ENCODE data around the gene MKLN1. TPM values are rescaled to one million over a fixed set of nuclear protein-coding genes. Genes with fewer than 3 reads are reported as not detected.

The MKLN1 gene
- polyA plus RNA-seq, 1 experiment = 25.6 TPM

GRCh38 chr7:131294553-131294952 is 33.1 kb upstream of the MKLN1 start:
- no peaks in the 10 kb centered on the region for H3K36me3 ChIP-seq (ENCODE audit: control insufficient read depth, insufficient read depth, low read length)
- no peak for TF ChIP-seq CTCF (IDR thresholded peaks at IDR 0.05; ENCODE audit: insufficient read depth, low read depth, low read length)
- DNase-seq (ENCODE audit: low read depth) = no peak
- CTCF ChIA-PET = no interaction called here
- no peak overlapping the region for H3K4me3 ChIP-seq (ENCODE audit: low read depth, low read length)
- no peaks in the 10 kb centered on the region for H3K27me3 ChIP-seq (ENCODE audit: control insufficient read depth, insufficient read depth, low read length)
- POLR2A ChIA-PET = no interaction called here

GRCh38 chr7:131298608-131298992 is 29.1 kb upstream of the MKLN1 start:
- CTCF ChIA-PET = interaction anchor here (0.6 kb wide), 1 partner anchor 505 kb away, joined by 3 read pairs; no protein-coding TSS in a partner anchor
- no peak for TF ChIP-seq CTCF (IDR thresholded peaks at IDR 0.05; ENCODE audit: insufficient read depth, low read depth, low read length)
- DNase-seq (ENCODE audit: low read depth) = no peak
- Histone ChIP-seq H3K4me3 (ENCODE audit: low read depth, low read length) (no peak overlapping the region), H3K27me3 (ENCODE audit: control insufficient read depth, insufficient read depth, low read length) (no peaks in the 10 kb centered on the region), H3K36me3 (ENCODE audit: control insufficient read depth, insufficient read depth, low read length) (no peaks in the 10 kb centered on the region)
- POLR2A ChIA-PET = no interaction called here

GRCh38 chr7:131299074-131299473 is 28.6 kb upstream of the MKLN1 start:
- no peak for DNase-seq (ENCODE audit: low read depth)
- H3K36me3 ChIP-seq (ENCODE audit: control insufficient read depth, insufficient read depth, low read length) = no peaks in the 10 kb centered on the region
- TF ChIP-seq CTCF (IDR thresholded peaks at IDR 0.05; ENCODE audit: insufficient read depth, low read depth, low read length) = no peak
- no peak overlapping the region for H3K4me3 ChIP-seq (ENCODE audit: low read depth, low read length)
- H3K27me3 ChIP-seq (ENCODE audit: control insufficient read depth, insufficient read depth, low read length) = no peaks in the 10 kb centered on the region
- CTCF ChIA-PET = no interaction called here
- POLR2A ChIA-PET = interaction anchor here (0.6 kb wide), 1 partner anchor 67 kb away, joined by 3 read pairs; no protein-coding TSS in a partner anchor

DNA sequence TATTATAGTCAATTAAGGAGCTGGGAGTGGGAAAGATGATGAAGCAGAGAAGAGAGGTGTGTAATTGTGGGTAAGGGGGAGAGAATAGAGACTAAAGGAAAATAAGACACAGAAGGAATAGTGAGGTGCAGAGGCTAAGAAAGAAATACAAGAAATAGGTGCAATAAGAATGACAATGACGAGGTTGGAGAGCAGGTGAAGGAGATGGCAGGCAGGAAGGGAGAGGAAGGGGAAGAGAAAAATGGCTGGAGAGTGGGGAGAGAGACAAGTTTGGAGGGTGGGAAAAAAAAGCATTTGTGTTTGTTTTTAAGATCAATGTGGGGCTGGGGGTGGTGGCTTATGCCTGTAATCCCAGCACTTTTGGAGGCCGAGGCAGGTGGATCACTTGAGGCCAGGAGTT is 27.6 kb upstream of the MKLN1 start:
- POLR2A ChIA-PET = no interaction called here
- DNase-seq (ENCODE audit: low read depth) = no peak
- Histone ChIP-seq H3K4me3 (ENCODE audit: low read depth, low read length) (no peak overlapping the region), H3K27me3 (ENCODE audit: control insufficient read depth, insufficient read depth, low read length) (no peaks in the 10 kb centered on the region), H3K36me3 (ENCODE audit: control insufficient read depth, insufficient read depth, low read length) (no peaks in the 10 kb centered on the region)
- TF ChIP-seq CTCF (IDR thresholded peaks at IDR 0.05; ENCODE audit: insufficient read depth, low read depth, low read length) = no peak
- CTCF ChIA-PET = interaction anchor here (0.6 kb wide), 1 partner anchor 124 kb away, joined by 3 read pairs; no protein-coding TSS in a partner anchor

DNA sequence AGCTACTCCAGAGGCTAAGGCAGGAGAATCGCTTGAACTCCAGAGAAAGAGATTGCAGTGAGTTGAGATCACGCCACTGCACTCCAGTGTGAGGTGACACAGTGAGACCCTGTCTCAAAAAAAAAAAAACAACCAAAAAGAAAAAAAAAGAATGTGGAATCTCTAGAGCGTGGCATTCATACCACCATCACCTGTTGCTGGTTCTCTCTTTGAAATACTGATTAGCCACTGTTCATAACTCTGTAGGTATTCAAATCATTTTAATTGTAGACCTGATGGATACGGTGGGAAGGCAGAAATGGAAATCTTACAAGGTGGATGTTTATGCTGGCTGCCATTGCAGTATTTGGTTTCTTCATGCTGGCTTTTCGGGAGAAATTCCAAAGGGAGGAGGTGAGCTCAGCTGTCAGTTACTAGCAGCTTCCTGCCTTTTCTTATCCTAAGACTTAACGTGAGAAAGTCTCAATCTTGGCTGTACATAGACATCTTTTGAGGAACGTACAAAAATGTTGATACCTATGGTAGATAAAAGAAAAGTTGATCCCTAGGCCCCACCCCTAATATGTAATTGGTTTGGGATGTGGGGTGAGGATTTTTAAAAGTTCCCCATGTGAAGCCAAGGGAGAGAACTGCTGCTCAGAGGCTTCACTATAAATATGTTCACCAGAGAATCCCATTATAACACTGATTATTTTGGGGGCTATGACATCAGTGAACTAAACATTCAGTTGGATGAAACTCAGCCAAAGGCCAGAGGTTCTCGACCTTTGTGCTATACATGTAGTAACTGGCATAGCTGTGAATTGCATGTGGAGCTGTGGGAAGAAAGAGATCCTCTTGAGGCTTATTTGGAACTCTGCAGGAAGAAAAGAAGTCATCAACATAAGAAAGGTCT is 26.9 kb upstream of the MKLN1 start:
- ChIA-PET CTCF (interaction anchor here (0.6 kb wide), 1 partner anchor 125 kb away, joined by 3 read pairs; no protein-coding TSS in a partner anchor), POLR2A (no interaction called here)
- no peak for DNase-seq (ENCODE audit: low read depth)
- Histone ChIP-seq H3K27me3 (ENCODE audit: control insufficient read depth, insufficient read depth, low read length) (no peaks in the 10 kb centered on the region), H3K4me3 (ENCODE audit: low read depth, low read length) (no peak overlapping the region), H3K36me3 (ENCODE audit: control insufficient read depth, insufficient read depth, low read length) (no peaks in the 10 kb centered on the region)
- TF ChIP-seq CTCF (IDR thresholded peaks at IDR 0.05; ENCODE audit: insufficient read depth, low read depth, low read length) = no peak
